Measurements from ENCODE around the gene THSD1.

- TF ChIP-seq, protein P1, sequence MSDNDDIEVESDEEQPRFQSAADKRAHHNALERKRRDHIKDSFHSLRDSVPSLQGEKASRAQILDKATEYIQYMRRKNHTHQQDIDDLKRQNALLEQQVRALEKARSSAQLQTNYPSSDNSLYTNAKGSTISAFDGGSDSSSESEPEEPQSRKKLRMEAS (IDR thresholded peaks at IDR 0.05; ENCODE audit: low read depth, low read length): no peak
- no peak for TF ChIP-seq CTCF (IDR thresholded peaks at IDR 0.05; ENCODE audit: low read depth, low read length)
Measured at GRCh38 chr13:52385870-52386269, 20.1 kb downstream of the THSD1 start.
